Measurements from ENCODE around the gene CANX.

- TF ChIP-seq CTCF (IDR thresholded peaks at IDR 0.05; ENCODE audit: low read depth, low read length, poor library complexity, severe bottlenecking) (no peak), EZH2phosphoT487 (IDR thresholded peaks at IDR 0.05; ENCODE audit: borderline replicate concordance, low read length) (no peak)
Observed at GRCh38 chr5:179768326-179769085, 69.7 kb downstream of the CANX start.
